ENCODE results near the gene SP8.

GRCh38 chr7:20749906-20750305 lies 36.8 kb downstream of the SP8 start:
- TF ChIP-seq REST (IDR thresholded peaks at IDR 0.05) (no peak), CTCF (IDR thresholded peaks at IDR 0.05; ENCODE audit: low read depth, low read length, missing input control) (no peak), GABPA (IDR thresholded peaks at IDR 0.05 in 1 of 2, conservative IDR thresholded peaks at IDR 0.05 in 1 of 2) (no peak), ZBTB33 (IDR thresholded peaks at IDR 0.05) (no peak), YY1 (IDR thresholded peaks at IDR 0.05) (no peak), EGR1 (IDR thresholded peaks at IDR 0.05; ENCODE audit: low read depth in 2 of 2) (no peak), JUND (IDR thresholded peaks at IDR 0.05) (no peak), NR2F2 (IDR thresholded peaks at IDR 0.05) (no peak)
- TF ChIP-seq, protein P1, sequence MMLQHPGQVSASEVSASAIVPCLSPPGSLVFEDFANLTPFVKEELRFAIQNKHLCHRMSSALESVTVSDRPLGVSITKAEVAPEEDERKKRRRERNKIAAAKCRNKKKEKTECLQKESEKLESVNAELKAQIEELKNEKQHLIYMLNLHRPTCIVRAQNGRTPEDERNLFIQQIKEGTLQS (IDR thresholded peaks at IDR 0.05): no peak
